Liver (tissue), 9 donors: ENCODE measurements around the gene IL2. TPM values are rescaled to one million over a fixed set of nuclear protein-coding genes. Genes with fewer than 3 reads are reported as not detected.

Source experiments
- DNase-seq: peaks from one replicate; pipeline ENCODE4 v3.0.0-alpha.2; 2017; ENCODE audit warnings: low spot score
- H3K27ac ChIP-seq, 2 donors: one replicate each; pipeline ENCODE4 v1.7.0; 2013; ENCODE audit warnings: inconsistent platforms in 2 of 2, low read length in 2 of 2, control low read depth in 1 of 2, low read depth in 1 of 2, mild to moderate bottlenecking in 1 of 2
- H3K27me3 ChIP-seq, 4 donors: one replicate each; pipeline versions ENCODE4 v1.6.1 to v1.7.0; 2013; ENCODE audit warnings: low read length in 3 of 4, inconsistent platforms in 1 of 4, mild to moderate bottlenecking in 1 of 4, moderate library complexity in 1 of 4; ENCODE audit not compliant: control insufficient read depth in 4 of 4, insufficient read depth in 4 of 4
- H3K36me3 ChIP-seq, 4 donors: one replicate each; pipeline versions ENCODE4 v1.6.1 to v1.7.0; 2013; ENCODE audit warnings: low read length in 3 of 4, mild to moderate bottlenecking in 3 of 4, low read depth in 1 of 4, moderate library complexity in 1 of 4; ENCODE audit not compliant: control insufficient read depth in 4 of 4, insufficient read depth in 3 of 4
- H3K4me1 ChIP-seq, 4 donors: one replicate each; pipeline versions ENCODE4 v1.6.1 to v1.7.0; 2013; ENCODE audit warnings: low read length in 3 of 4, mild to moderate bottlenecking in 3 of 4, moderate library complexity in 1 of 4; ENCODE audit not compliant: control insufficient read depth in 4 of 4, insufficient read depth in 4 of 4
- H3K4me3 ChIP-seq, 3 donors: one replicate each; pipeline versions ENCODE4 v1.6.1 to v1.7.0; 2013; ENCODE audit warnings: low read length in 3 of 3, control low read depth in 1 of 3, low read depth in 1 of 3, mild to moderate bottlenecking in 1 of 3
- H3K9ac ChIP-seq, 2 donors: one replicate each; pipeline ENCODE4 v1.7.0; 2013; ENCODE audit warnings: low read length in 2 of 2, mild to moderate bottlenecking in 2 of 2, moderate library complexity in 2 of 2, control low read depth in 1 of 2, low read depth in 1 of 2
- H3K9me3 ChIP-seq, 4 donors: one replicate each; pipeline versions ENCODE4 v1.6.1 to v1.7.0; 2013; ENCODE audit warnings: low read length in 3 of 4; ENCODE audit not compliant: control insufficient read depth in 4 of 4
- CTCF ChIP-seq: fragments of 150-350 bp; IDR thresholded peaks from 2 replicates; pipeline ENCODE4 v1.5.1; 2017; ENCODE audit warnings: improper control_type of control experiment, low read depth, low read length; ENCODE audit not compliant: missing input control
- EGR1 ChIP-seq, 2 donors: IDR thresholded peaks; 2 replicates each; pipeline ENCODE4 v1.6.1; 2016 to 2018; ENCODE audit warnings: antibody characterized with exemption in 2 of 2, low read depth in 2 of 2
- FOXA1 ChIP-seq: IDR thresholded peaks from 2 replicates; pipeline ENCODE4 v1.6.1; 2016; ENCODE audit warnings: antibody characterized with exemption
- FOXA2 ChIP-seq: IDR thresholded peaks from 2 replicates; pipeline ENCODE4 v1.6.1; 2016; ENCODE audit warnings: antibody characterized with exemption
- GABPA ChIP-seq, 2 donors: IDR thresholded peaks in 1 of 2; conservative IDR thresholded peaks in 1 of 2; 2 replicates each; pipeline ENCODE4 v1.6.1; 2016; ENCODE audit warnings: antibody characterized with exemption in 2 of 2, mild to moderate bottlenecking in 1 of 2, moderate library complexity in 1 of 2
- HNF4A ChIP-seq, 2 donors: conservative IDR thresholded peaks; 2 replicates each; pipeline ENCODE4 v1.6.1; 2016; ENCODE audit warnings: antibody characterized with exemption in 2 of 2, mild to moderate bottlenecking in 2 of 2
- HNF4G ChIP-seq: IDR thresholded peaks from 2 replicates; pipeline ENCODE4 v1.6.1; 2016; ENCODE audit warnings: antibody characterized with exemption
- JUND ChIP-seq, 2 donors: IDR thresholded peaks; 2 replicates each; pipeline ENCODE4 v1.6.1; 2016; ENCODE audit warnings: antibody characterized with exemption in 2 of 2
- NR2F2 ChIP-seq: IDR thresholded peaks from 2 replicates; pipeline ENCODE4 v1.6.1; 2016; ENCODE audit warnings: antibody characterized with exemption
- RAD21 ChIP-seq, 2 donors: IDR thresholded peaks; 2 replicates each; pipeline ENCODE4 v1.6.1; 2016; ENCODE audit warnings: antibody characterized with exemption in 2 of 2, mild to moderate bottlenecking in 2 of 2
- REST ChIP-seq: IDR thresholded peaks from 2 replicates; pipeline ENCODE4 v1.6.1; 2016; ENCODE audit warnings: antibody characterized with exemption, mild to moderate bottlenecking
- RXRA ChIP-seq, 2 donors: IDR thresholded peaks; 2 replicates each; pipeline ENCODE4 v1.6.1; 2017 to 2018; ENCODE audit warnings: antibody characterized with exemption in 2 of 2, mild to moderate bottlenecking in 1 of 2
- SP1 ChIP-seq: IDR thresholded peaks from 2 replicates; pipeline ENCODE4 v1.6.1; 2018; ENCODE audit warnings: antibody characterized with exemption, mild to moderate bottlenecking
- TAF1 ChIP-seq: conservative IDR thresholded peaks from 2 replicates; pipeline ENCODE4 v1.6.1; 2016; ENCODE audit warnings: antibody characterized with exemption, mild to moderate bottlenecking
- YY1 ChIP-seq: IDR thresholded peaks from 2 replicates; pipeline ENCODE4 v1.6.1; 2016; ENCODE audit warnings: antibody characterized with exemption, mild to moderate bottlenecking
- polyA plus RNA-seq, 2 donors: library from polyadenylated mRNA; stranded (reverse) in 1 of 2; unstranded in 1 of 2; fragments of 200-250 nt in 1 of 2; fragments of >200 nt in 1 of 2; fragmentation: Nextera tagmentation in 1 of 2; extraction: Ambion mirVana in 1 of 2; gene quantifications; one replicate each; pipeline versions ENCODE4 v1.2.1 to v1.2.3, GENCODE V29; 2013 to 2015
- total RNA-seq, 2 donors: library from RNA; depleted of rRNA; stranded (reverse); fragments of >200 nt; gene quantifications; one replicate each; pipeline ENCODE4 v1.2.3, GENCODE V29; 2014
- TF ChIP-seq, protein P1 (sequence below): IDR thresholded peaks from 2 replicates; pipeline ENCODE4 v1.6.1; 2016; ENCODE audit warnings: antibody characterized with exemption
- TF ChIP-seq, protein P2 (sequence below): IDR thresholded peaks from 2 replicates; pipeline ENCODE4 v1.6.1; 2016; ENCODE audit warnings: antibody characterized with exemption
- TF ChIP-seq, protein P3 (sequence below): IDR thresholded peaks from 2 replicates; pipeline ENCODE4 v1.6.1; 2016; ENCODE audit warnings: antibody characterized with exemption
- donor health status: healthy.
- donor health status: healthy.
- donor health status: healthy.
- donor health status: healthy.
- donor health status: healthy.

IL2 gene
- total and polyA plus RNA-seq, 4 donors: not detected

GRCh38 chr4:122431351-122431750 lies 25.2 kb downstream of the IL2 start (continued):
- TF ChIP-seq, protein P1, sequence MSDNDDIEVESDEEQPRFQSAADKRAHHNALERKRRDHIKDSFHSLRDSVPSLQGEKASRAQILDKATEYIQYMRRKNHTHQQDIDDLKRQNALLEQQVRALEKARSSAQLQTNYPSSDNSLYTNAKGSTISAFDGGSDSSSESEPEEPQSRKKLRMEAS: no peak

- H3K36me3 ChIP-seq: no peaks in the 10 kb centered on the region
- no peak overlapping the region for H3K4me3 ChIP-seq
- no peak for DNase-seq
- H3K27ac ChIP-seq: no peak overlapping the region
- TF ChIP-seq, protein P2, sequence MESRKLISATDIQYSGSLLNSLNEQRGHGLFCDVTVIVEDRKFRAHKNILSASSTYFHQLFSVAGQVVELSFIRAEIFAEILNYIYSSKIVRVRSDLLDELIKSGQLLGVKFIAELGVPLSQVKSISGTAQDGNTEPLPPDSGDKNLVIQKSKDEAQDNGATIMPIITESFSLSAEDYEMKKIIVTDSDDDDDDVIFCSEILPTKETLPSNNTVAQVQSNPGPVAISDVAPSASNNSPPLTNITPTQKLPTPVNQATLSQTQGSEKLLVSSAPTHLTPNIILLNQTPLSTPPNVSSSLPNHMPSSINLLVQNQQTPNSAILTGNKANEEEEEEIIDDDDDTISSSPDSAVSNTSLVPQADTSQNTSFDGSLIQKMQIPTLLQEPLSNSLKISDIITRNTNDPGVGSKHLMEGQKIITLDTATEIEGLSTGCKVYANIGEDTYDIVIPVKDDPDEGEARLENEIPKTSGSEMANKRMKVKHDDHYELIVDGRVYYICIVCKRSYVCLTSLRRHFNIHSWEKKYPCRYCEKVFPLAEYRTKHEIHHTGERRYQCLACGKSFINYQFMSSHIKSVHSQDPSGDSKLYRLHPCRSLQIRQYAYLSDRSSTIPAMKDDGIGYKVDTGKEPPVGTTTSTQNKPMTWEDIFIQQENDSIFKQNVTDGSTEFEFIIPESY: no peak
- TF ChIP-seq RAD21 (IDR thresholded peaks at IDR 0.05): no peak
- no peak for TF ChIP-seq YY1
- TF ChIP-seq, protein P1: no peak
- TF ChIP-seq HNF4A (conservative IDR thresholded peaks at IDR 0.05): no peak
- TF ChIP-seq FOXA2: no peak
- no peak for TF ChIP-seq EGR1 (IDR thresholded peaks at IDR 0.05; ENCODE audit: low read depth in 2 of 2)
- TF ChIP-seq CTCF: no peak
- TF ChIP-seq HNF4G: no peak
- TF ChIP-seq, protein P3, sequence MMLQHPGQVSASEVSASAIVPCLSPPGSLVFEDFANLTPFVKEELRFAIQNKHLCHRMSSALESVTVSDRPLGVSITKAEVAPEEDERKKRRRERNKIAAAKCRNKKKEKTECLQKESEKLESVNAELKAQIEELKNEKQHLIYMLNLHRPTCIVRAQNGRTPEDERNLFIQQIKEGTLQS: no peak
- TF ChIP-seq FOXA1: no peak
- no peak for TF ChIP-seq NR2F2
- TF ChIP-seq SP1: no peak
- TF ChIP-seq TAF1: no peak
- TF ChIP-seq RXRA (IDR thresholded peaks at IDR 0.05): no peak
- no peak for TF ChIP-seq JUND (IDR thresholded peaks at IDR 0.05)
- TF ChIP-seq REST: no peak
- TF ChIP-seq GABPA (IDR thresholded peaks at IDR 0.05 in 1 of 2, conservative IDR thresholded peaks at IDR 0.05 in 1 of 2): no peak
- H3K27me3 ChIP-seq: no peaks in the 10 kb centered on the region
- peaks cover 0 to 8% (median 0%) of the 10 kb centered on the region in 4 donors for H3K9me3 ChIP-seq
- H3K9ac ChIP-seq: no peak overlapping the region
- no peaks in the 10 kb centered on the region for H3K4me1 ChIP-seq
These were observed 33.3 kb downstream of the IL2 start for GRCh38 chr4:122423246-122423645.
